ENCODE results near the gene CPZ. TPM values are rescaled to one million over a fixed set of nuclear protein-coding genes. Genes with fewer than 3 reads are reported as not detected.

Gene CPZ
- total and polyA plus RNA-seq, 12 donors = 0.53 to 6.4 (median 3.9) TPM

DNA sequence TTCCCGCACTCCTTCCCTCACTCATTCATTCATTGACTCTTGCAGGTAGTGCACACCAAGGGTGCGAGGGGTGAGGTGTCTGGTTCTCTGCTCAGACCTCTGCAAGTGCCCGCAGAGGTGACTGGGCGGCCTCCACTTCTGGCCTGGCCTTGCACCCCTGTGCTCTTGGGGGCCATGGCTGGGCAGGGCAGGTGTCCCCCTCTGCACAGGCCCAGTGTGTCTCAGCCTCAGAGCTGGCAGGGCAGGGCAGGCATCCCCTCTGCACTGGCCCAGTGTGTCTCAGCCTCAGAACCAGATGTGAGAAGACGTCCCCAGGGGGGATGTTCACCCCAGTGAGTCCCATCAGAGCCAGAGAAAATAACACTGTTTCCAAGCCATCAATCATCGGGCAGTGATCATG, 16.8 kb downstream of the CPZ start:
- H3K4me3 ChIP-seq = no peak overlapping the region
- no peaks in the 10 kb centered on the region for H3K9me3 ChIP-seq (replicated peaks in 1 of 3)
- H3K27me3 ChIP-seq = no peaks in the 10 kb centered on the region
- WGBS, 4 donors = 58 to 87% (median 82%) methylated on average over 4 to 6 of the region's 6 CpGs
- intact Hi-C loops (cut with DNase I) = loop anchor here (10.0 kb wide), 2 partner anchors 275 to 305 kb away; no protein-coding TSS in a partner anchor
- no peak overlapping the region for H3K27ac ChIP-seq
- no peaks in the 10 kb centered on the region for H3K4me1 ChIP-seq (replicated peaks in 1 of 2)
- DNase-seq = no peak
- no peaks in the 10 kb centered on the region for H3K36me3 ChIP-seq (replicated peaks in 1 of 2)
- TF ChIP-seq CTCF (IDR thresholded peaks at IDR 0.05) = no peak
- TF ChIP-seq POLR2A (IDR thresholded peaks at IDR 0.05) = no peak

GRCh38 chr4:8609824-8610350, 17.3 kb downstream of the CPZ start:
- Histone ChIP-seq H3K9me3 (replicated peaks in 1 of 3) (no peaks in the 10 kb centered on the region), H3K36me3 (replicated peaks in 1 of 2) (no peaks in the 10 kb centered on the region), H3K27ac (no peak overlapping the region), H3K4me1 (replicated peaks in 1 of 2) (no peaks in the 10 kb centered on the region), H3K27me3 (no peaks in the 10 kb centered on the region), H3K4me3 (no peak overlapping the region)
- no peak for DNase-seq
- 59 to 77% (median 72%) methylated on average over 9 of the region's 9 CpGs; no CpG with 5 or more reads in 1 of the 4 donors for WGBS, 4 donors
- intact Hi-C loops (cut with DNase I) = loop anchor here (10.0 kb wide), 2 partner anchors 275 to 305 kb away; no protein-coding TSS in a partner anchor
- TF ChIP-seq POLR2A (IDR thresholded peaks at IDR 0.05) (no peak), CTCF (IDR thresholded peaks at IDR 0.05) (no peak)

- Histone ChIP-seq H3K27ac (no peak overlapping the region), H3K4me3 (no peak overlapping the region), H3K4me1 (replicated peaks in 1 of 2) (no peaks in the 10 kb centered on the region), H3K36me3 (replicated peaks in 1 of 2) (no peaks in the 10 kb centered on the region), H3K9me3 (replicated peaks in 1 of 3) (no peaks in the 10 kb centered on the region), H3K27me3 (no peaks in the 10 kb centered on the region)
- TF ChIP-seq POLR2A (IDR thresholded peaks at IDR 0.05) (no peak), CTCF (IDR thresholded peaks at IDR 0.05) (no peak)
- intact Hi-C loops (cut with DNase I) = no loop called here
- whole genome bisulfite sequencing, 4 donors = 67 to 76% (median 70%) methylated on average over 5 to 8 of the region's 8 CpGs
- DNase-seq = no peak
Observed at GRCh38 chr4:8610858-8611616, 18.5 kb downstream of the CPZ start.

DNA sequence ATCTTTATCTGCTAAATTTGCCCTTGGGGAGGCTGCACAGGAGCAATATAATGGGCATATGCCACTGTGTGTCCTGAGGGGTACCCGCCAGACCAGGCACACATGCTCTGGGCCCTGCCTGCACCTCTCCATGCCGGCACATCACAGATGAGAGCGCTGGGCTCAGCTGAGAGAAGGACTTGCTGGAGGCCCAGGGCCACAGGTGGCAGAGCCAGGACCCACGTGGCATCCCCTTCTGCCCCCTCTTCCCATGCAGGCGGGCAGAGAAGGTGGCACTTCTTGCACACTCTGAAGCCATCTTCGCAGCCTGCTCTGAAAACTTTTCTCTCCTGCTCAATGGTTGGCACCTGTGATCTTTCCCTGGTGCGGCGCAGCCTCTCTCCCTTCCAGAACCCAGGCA, 20.1 kb downstream of the CPZ start:
- Histone ChIP-seq H3K9me3 (replicated peaks in 1 of 3) (no peaks in the 10 kb centered on the region), H3K27me3 (no peaks in the 10 kb centered on the region), H3K4me3 (no peak overlapping the region), H3K4me1 (replicated peaks in 1 of 2) (no peaks in the 10 kb centered on the region), H3K36me3 (replicated peaks in 1 of 2) (no peaks in the 10 kb centered on the region), H3K27ac (no peak overlapping the region)
- TF ChIP-seq POLR2A (IDR thresholded peaks at IDR 0.05) (no peak), CTCF (IDR thresholded peaks at IDR 0.05) (no peak)
- intact Hi-C loops (cut with DNase I) = no loop called here
- WGBS, 4 donors = 71 to 90% (median 85%) methylated on average over 6 to 8 of the region's 8 CpGs
- DNase-seq = no peak

All from adrenal gland (tissue), 12 donors.